Lung (tissue), 12 donors: ENCODE data around the gene SH3GLB1. TPM values are rescaled to one million over a fixed set of nuclear protein-coding genes. Genes with fewer than 3 reads are reported as not detected.

Experiments
- ATAC-seq: fragments of 200-7000 bp; cut with Tn5 transposase; one replicate; pipeline ENCODE4 v1.9.1; 2020; ENCODE audit warnings: moderate number of reproducible peaks; ENCODE audit not compliant: insufficient read depth, low FRiP score
- DNase-seq, 3 donors: peaks; one replicate each; pipeline ENCODE4 v3.0.0-alpha.2; 2013 to 2017
- H3K27ac ChIP-seq, 2 donors: one replicate each; pipeline ENCODE4 v1.5.1; 2013; ENCODE audit warnings: mild to moderate bottlenecking in 2 of 2, moderate library complexity in 2 of 2, control low read depth in 1 of 2, inconsistent platforms in 1 of 2, low read depth in 1 of 2, low read length in 1 of 2
- H3K27me3 ChIP-seq, 3 donors: one replicate each; pipeline ENCODE4 v1.5.1; 2013; ENCODE audit warnings: low read length in 2 of 3; ENCODE audit not compliant: control insufficient read depth in 3 of 3, insufficient read depth in 3 of 3
- H3K36me3 ChIP-seq, 4 donors: one replicate each; pipeline ENCODE4 v1.5.1; 2013; ENCODE audit warnings: low read length in 4 of 4, mild to moderate bottlenecking in 1 of 4, moderate library complexity in 1 of 4; ENCODE audit not compliant: control insufficient read depth in 4 of 4, insufficient read depth in 4 of 4
- H3K4me1 ChIP-seq, 5 donors: one replicate each; pipeline ENCODE4 v1.5.1; 2013; ENCODE audit warnings: low read length in 5 of 5, mild to moderate bottlenecking in 2 of 5, moderate library complexity in 1 of 5; ENCODE audit not compliant: control insufficient read depth in 5 of 5, insufficient read depth in 5 of 5
- H3K4me3 ChIP-seq: one replicate; pipeline ENCODE4 v1.5.1; 2013; ENCODE audit warnings: mild to moderate bottlenecking, control low read depth, moderate library complexity
- H3K9ac ChIP-seq, 2 donors: one replicate each; pipeline ENCODE4 v1.5.1; 2013; ENCODE audit warnings: low read length in 2 of 2, control low read depth in 1 of 2; ENCODE audit not compliant: insufficient read depth in 1 of 2
- H3K9me3 ChIP-seq, 4 donors: one replicate each; pipeline ENCODE4 v1.5.1; 2013; ENCODE audit warnings: low read length in 3 of 4, mild to moderate bottlenecking in 1 of 4, moderate library complexity in 1 of 4; ENCODE audit not compliant: control insufficient read depth in 4 of 4, insufficient read depth in 3 of 4
- CTCF ChIP-seq: IDR thresholded peaks from 2 replicates; pipeline ENCODE4 v1.5.1; 2012; ENCODE audit warnings: mild to moderate bottlenecking; ENCODE audit errors: control extremely low read depth, extremely low read depth
- WGBS, 2 donors: extraction: QIAGEN DNeasy Blood & Tissue Kit; methylation state at CpG; one replicate each; pipeline ENCODE4 v1.1.7; 2013; 5-methylcytosine and 5-hydroxymethylcytosine counted together
- polyA plus RNA-seq, 2 donors: library from polyadenylated mRNA; stranded (reverse); fragments of 200-250 nt; gene quantifications; one replicate each; pipeline ENCODE4 v1.2.1, GENCODE V29; 2013
- total RNA-seq, 2 donors: library from RNA; depleted of rRNA in 1 of 2; stranded (reverse); fragments of >200 nt in 1 of 2; gene quantifications; one replicate each; pipeline ENCODE4 v1.2.1, GENCODE V29; 2014 to 2021
- donor health status: control.
- donor health status: control.
- donor health status: Bipolar disorder and iron deficiency.
- donor health status: healthy.
- donor health status: DM: yes; HTN: yes; CAD: no.

SH3GLB1 gene
- total and polyA plus RNA-seq, 4 donors: 26.9 to 81.0 (median 69.5) TPM

- H3K9ac ChIP-seq: no peak overlapping the region
- no peak for TF ChIP-seq CTCF
- ATAC-seq: no peak
- WGBS, 2 donors: 44 to 67% methylated on average over 2 of the region's 2 CpGs
- no peaks in the 10 kb centered on the region for H3K36me3 ChIP-seq
- H3K27me3 ChIP-seq: no peaks in the 10 kb centered on the region
- H3K4me1 ChIP-seq: no peaks in the 10 kb centered on the region
- no peak for DNase-seq
- H3K9me3 ChIP-seq: peaks cover 0 to 2% (median 0%) of the 10 kb centered on the region in 4 donors
- no peak overlapping the region for H3K4me3 ChIP-seq
- no peak overlapping the region for H3K27ac ChIP-seq
Measured at GRCh38 chr1:86765073-86765472, 60.7 kb downstream of the SH3GLB1 start.

- H3K9me3 ChIP-seq: peaks cover 0 to 2% (median 0%) of the 10 kb centered on the region in 4 donors
- H3K27me3 ChIP-seq: no peaks in the 10 kb centered on the region
- H3K4me1 ChIP-seq: no peaks in the 10 kb centered on the region
- no peak overlapping the region for H3K4me3 ChIP-seq
- no peaks in the 10 kb centered on the region for H3K36me3 ChIP-seq
- ATAC-seq (no peak), DNase-seq (no peak)
- H3K27ac ChIP-seq: no peak overlapping the region
- H3K9ac ChIP-seq: no peak overlapping the region
- TF ChIP-seq CTCF: no peak
- WGBS, 2 donors: 95 to 98% methylated on average over 2 of the region's 2 CpGs
Measured at GRCh38 chr1:86765674-86766073, 61.3 kb downstream of the SH3GLB1 start.

GRCh38 chr1:86768554-86768953, 64.2 kb downstream of the SH3GLB1 start:
- H3K9ac ChIP-seq: no peak overlapping the region
- no peaks in the 10 kb centered on the region for H3K36me3 ChIP-seq
- no peak overlapping the region for H3K4me3 ChIP-seq
- DNase-seq (no peak), ATAC-seq (no peak)
- H3K27ac ChIP-seq: no peak overlapping the region
- H3K4me1 ChIP-seq: peaks cover 0 to 2% (median under 1%) of the 10 kb centered on the region in 5 donors
- peaks cover 0 to 2% (median 0%) of the 10 kb centered on the region in 4 donors for H3K9me3 ChIP-seq
- no peaks in the 10 kb centered on the region for H3K27me3 ChIP-seq
- no peak for TF ChIP-seq CTCF

GRCh38 chr1:86769065-86769464, 64.7 kb downstream of the SH3GLB1 start:
- Histone ChIP-seq H3K4me1 (peaks cover 0 to 7% (median 5%) of the 10 kb centered on the region in 5 donors), H3K9ac (no peak overlapping the region), H3K27me3 (no peaks in the 10 kb centered on the region), H3K9me3 (peaks cover 0 to 2% (median 0%) of the 10 kb centered on the region in 4 donors), H3K4me3 (no peak overlapping the region), H3K27ac (no peak overlapping the region), H3K36me3 (no peaks in the 10 kb centered on the region)
- ATAC-seq (no peak), DNase-seq (no peak)
- no peak for TF ChIP-seq CTCF
- 94 to 97% methylated on average over 4 of the region's 4 CpGs for WGBS, 2 donors
